ENCODE data around the gene SAFB.
"Not testable (repeated sequence)": the region's sequence is repeated elsewhere in the genome, so short reads cannot be mapped to it uniquely, and the experiment has no call there.

The SAFB gene

DNA sequence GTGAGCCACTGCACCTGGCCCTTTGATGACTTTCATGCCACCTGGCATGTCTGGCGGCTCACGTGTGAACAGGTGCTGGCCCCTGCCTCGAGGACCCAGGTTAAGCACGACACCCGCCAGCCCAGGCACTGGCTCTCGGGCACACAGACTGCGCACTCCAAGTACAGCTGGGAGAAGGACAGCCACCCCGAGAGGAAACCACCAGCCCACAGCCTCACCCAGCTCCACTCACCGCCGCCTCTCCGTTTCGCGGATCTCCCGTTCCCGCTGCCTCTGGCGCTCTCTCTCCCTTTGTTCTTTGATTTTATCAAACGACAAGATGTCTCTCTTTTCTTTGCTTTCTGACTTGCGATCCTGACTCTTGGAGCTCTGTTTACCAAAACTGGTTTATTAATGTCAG, 27.8 kb upstream of the SAFB start:
- DNase-seq: no peak

DNA sequence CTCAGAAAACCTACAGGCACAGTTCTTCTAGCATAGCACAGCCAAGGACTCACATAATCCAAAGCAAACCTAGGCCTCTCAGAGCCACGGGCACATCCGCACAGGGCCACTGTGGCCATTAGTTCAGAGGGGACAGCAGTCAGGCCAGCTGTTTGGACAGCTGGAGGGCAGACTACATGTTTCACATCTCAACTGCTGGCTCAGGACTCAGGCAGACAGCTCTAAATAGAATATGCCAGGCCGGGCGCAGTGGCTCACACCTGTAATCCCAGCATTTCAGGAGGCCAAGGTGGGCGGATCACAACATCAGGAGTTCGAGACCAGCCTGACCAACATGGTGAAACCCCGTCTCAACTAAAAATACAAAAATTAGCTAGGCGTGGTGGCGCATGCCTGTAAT, 27.1 kb upstream of the SAFB start:
- DNase-seq: no peak

DNA sequence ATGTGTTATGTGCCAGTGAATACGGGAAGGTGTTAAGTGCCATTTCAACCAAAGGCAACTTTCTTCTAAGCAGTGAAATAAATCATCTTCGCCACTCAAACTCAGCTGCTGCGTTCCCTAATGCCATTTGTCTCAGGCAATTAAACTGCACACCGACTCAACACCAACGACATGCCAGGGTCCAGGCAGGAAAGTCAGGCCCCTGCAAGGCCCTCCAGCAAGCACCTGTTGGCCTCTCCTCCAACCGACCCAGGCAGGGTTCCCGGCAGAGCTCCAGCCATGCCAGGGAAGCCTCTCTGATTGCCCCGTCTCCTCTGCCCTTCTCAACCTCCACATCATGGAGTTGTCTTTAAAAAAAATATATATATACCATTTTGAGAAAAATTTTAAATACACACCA, 22.1 kb upstream of the SAFB start:
- no peak for DNase-seq

DNA sequence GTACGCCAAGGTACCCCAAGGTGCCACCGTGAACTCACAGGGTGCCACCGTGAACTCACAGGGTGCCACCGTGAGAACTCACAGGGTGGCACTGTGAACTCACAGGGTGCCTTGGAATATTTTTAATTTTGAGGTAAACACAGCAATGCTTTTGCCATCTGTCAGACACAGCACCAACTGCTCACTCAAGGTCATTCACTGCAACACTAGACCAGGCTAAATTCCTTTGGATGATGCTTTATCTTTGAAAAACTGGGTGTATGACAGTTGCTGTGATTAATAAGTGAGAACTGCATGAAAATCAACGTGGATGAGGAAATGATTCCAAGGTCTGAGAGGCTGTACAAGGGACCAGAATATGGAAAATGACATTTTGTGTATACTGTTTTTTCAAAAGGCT, 19.3 kb upstream of the SAFB start:
- DNase-seq: no peak

DNA sequence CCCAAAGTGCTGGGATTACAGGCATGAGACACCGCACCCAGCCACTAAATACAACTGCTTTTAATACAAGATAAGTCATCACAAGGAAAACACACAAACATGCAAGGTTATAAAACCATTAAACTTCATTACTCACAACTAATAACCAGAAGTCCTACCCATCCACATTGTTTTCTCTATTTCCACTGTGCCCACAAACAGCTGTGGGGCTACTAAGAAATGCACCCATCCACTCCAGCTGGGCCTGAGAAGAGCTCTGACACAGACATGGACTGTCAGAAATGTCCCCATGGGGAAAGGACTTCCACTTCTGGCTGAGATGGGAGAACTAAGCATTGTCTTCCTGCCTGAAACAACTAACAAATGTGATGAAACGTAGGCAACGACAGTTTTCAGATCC, 17.5 kb upstream of the SAFB start:
- DNase-seq: no peak

DNA sequence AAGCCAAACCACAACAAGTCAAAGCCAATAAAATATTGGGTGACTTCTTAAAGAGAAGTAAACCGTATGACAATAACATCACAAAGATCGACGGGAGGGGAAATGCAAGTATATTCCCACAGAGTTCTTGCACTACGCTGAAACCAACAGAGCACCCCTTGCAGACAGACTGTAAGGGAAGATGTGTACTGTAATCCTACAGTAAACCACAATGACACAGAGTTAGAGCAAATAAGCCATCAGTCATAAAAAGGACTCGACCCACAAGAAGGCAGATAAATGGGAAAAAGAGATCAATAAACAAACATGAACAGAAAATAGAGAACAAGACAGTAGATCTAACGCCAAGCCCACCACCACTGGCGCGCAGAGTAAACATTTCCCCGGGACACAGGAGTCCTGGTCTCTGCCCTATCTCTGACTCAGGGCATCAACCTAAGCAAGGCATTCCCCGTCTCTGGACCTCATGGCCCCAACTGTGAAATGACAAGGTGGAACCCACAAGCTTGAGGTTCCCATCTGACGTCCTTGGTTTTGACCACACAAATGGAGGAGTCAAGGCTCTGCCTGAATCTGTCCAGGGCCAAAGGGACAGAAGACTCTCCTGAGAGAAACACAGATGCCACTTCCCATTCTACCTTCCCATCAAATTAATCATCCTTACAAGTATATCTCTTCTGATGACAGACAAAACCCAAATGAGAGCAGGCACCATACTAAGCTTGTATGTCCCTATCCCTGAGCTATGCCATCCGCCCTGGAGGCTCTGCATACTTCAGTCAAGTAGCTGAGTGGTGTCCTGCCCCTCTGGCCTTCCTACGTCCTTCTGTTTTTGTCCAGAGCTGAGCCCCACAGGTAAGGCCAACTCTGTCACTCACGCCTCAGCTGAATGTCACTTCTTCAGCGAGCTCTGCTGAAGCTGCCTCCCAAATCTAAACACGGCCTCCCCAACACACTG, 15.3 kb upstream of the SAFB start:
- no peak for DNase-seq

DNA sequence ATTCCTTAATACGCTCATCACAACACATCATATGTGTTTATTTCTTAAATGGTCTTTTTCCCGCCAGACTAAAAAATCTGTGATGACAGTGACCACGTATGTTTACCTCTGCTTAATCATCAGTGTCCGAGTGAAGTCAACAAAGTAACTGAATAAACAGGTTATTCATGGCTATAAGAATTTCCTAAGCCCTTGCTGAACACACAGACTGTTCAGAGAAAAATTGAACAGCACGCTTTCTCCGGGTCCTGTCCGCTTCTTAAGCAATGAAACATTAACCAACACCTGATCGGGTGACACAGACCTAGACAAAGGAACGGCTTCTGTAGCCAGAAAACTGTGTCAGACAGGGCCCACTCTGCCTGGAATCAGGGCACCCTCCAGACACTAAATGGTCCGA, 14.6 kb upstream of the SAFB start:
- no peak for DNase-seq

DNA sequence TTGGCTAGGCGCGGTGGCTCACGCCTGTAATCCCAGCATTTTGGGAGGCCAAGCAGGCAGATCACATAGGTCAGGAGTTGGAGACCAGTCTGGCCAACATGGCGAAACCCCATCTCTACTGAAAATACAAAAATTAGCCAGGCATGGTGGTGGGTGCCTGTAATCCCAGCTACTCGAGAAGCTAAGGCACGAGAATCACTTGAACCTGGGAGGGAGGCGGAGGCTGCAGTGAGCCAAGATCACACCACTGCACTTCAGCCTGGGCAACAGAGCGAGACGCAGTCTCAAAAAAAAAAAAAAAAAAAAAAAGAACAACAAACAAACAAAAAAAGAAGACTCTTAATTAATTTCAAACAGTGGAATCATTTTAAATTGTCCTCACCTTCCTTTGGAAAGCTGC, 14.1 kb upstream of the SAFB start:
- DNase-seq: not testable (repeated sequence)

DNA sequence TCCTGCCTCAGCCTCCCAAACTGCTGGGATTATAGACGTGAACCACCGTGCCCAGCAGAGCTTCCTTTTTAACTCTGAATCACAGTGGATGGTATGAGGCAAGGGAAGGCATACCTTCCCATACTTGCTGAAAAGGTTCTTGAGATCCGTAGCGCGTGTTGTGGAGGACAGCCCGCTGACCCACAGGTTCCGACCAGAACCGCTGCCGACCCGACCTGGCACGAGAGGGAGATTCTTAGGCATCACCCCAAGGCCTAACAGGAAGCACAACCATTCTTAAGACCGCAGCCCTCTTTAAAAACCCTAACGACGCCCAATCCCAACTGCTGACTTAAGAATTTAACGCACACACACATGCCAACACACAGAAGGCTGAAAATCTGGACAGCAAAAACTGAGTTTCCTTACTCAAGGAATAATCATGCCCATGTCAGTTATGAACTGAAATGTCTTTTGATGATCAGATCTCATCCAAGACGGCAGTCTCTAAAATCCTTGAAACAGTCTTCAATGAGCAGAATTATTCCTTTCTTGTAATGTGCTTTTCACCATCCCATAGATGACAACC, 12.9 kb upstream of the SAFB start:
- DNase-seq: no peak

DNA sequence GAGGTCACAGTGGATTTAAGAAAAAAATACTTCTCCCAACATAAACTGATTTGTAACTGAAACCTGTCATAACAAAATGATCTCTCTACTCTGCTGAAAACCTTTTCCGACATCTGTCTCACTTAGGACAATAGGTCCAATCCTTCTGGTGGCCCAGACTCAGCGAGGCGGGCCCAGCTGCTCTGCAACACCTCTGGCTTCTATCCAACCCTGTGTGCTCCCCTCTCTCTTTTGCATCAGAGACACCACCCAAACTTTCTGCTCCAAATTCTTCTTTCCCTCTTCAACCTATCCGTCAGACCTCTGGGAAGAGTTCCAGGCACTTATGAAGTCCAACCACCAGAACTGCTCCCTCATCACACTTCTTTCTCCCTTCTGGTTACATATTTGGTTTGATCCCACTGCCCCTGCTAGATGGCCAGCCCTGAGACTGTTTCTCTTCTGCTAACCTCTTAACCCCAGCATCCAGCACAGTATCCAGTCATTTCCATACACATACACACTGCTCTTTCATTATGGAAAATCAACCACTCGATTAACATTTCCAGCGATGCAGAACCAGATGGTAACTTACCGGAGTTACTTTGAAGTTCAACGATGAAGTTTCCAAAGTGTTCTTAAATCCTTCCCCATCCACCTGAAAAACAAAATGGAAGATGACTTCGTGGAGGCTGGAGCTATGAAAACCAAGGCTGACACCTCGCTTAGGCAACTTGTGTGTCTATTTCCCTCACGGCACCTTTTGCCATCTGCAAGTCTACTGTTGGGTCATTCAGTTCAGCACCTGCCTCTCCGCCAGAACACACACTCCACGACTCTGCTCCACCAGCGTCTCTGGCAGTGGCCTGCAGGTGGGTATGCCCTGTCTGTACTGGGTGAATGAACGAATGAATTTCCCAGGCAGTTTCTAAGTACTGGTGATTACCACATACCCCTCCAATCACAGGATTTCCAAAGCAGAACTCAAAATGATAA, 9.7 kb upstream of the SAFB start:
- no peak for DNase-seq

DNA sequence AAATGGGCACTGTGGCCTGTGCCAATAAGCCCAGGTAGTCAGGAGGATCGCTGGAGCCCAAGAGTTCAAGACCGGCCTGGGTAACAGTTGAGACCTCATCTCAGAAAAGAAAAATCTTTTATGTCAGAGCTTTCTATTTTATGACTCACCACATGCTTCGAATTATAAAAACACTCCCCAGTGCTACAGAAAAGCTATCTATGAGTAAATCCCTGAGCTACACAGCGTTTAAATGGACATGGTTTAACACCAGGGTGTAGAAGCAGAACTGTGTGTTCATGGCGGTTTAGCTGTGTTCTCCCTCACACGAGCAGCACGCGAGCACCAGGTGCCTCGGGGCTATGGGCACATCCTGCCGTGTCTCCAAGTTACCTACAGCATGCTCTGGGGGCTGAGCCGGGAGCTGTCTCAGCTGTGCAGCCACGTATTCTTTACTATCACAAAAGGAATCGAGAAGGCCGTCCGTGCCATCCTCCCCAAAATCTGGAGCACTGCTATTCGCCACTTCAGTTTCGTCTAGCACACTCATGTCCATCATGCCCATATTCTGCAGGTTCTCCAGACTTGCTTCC, 7.0 kb upstream of the SAFB start:
- peak; percentile 63 for DNase-seq

DNA sequence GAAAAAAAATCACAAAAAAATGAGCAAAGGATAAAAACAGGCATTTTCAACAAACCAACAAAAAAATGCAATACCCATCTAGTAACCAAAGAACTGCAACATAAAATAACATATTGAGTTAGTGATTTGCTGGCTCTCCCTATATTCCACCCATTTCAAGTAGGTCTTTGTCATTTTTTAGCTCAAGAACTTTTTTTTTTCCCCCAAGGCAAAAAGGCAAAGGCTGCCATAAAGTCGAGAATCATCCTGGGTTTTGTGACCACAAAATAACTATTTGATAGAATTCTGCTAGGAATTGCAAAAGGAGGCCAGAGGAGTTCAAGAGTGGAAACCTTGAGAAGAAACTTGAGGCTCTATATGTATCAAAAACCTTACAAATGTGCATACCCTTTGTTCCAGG, 5.8 kb upstream of the SAFB start:
- no peak for DNase-seq

DNA sequence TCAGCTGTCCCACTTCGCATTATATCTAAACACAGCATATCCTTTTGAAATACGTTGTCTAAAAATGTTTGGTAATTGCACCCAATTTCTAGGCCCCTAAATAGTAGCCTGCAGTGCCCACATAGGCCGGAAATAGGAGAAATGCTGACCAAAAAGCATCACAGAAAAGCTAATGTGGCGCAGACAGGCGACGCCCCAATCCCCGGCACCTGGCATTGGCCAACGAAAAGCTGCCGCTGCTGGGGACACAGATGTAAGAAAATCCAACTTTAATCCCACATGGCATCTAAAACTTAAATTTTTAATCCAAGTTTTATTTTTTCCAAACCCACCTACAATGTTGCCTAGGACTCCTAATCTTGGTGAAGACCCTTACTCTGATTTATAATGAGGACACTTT, 4.3 kb upstream of the SAFB start:
- DNase-seq: no peak

DNA sequence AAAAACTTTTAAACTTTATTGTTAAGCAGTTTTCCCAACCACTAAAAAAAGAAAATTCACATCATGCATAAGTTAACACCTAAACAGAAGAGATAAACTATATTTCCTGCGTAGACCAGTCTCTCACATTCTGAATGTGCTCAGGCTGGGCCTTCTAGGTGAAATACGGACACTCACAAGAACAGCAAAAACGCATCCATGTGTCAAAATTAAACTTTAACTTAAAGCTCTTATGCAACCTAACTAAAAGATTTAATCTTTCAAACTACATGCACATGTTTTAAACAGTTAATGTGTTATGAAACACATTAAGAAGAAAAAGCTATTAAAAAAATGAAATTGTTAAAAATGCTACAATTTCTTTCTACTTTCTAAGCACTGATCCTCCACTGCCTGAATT, 2.9 kb upstream of the SAFB start:
- no peak for DNase-seq

DNA sequence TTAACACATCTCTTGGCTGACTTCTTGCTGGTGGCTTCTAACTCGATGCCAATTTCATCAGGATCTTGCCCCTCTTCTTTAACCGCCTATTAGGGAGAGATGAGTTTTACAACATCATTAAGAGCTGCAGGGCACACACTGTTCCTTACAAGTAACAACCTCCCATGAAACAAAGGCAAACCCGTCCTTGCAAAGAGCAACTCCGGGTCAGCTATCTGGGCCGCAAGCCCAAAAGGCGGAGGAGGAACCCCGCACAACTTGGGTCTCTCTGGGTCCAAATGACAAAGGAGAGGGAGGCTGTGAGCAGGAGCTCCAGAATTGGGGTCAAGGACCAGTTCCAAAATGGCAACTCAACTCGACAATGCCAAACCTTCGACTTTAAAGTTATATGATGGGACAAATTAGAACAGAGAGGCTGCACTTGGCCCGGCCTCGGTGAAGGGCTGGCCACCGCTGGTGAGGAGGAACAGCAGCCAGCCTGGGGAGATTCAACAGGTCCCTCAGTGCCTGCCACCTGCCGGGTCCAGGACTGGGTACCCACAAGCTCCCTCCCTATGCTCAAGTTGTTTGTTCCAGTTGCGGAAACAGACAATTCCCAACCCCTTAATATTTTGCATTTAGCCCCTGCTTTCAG, 1.5 kb upstream of the SAFB start:
- no peak for DNase-seq

DNA sequence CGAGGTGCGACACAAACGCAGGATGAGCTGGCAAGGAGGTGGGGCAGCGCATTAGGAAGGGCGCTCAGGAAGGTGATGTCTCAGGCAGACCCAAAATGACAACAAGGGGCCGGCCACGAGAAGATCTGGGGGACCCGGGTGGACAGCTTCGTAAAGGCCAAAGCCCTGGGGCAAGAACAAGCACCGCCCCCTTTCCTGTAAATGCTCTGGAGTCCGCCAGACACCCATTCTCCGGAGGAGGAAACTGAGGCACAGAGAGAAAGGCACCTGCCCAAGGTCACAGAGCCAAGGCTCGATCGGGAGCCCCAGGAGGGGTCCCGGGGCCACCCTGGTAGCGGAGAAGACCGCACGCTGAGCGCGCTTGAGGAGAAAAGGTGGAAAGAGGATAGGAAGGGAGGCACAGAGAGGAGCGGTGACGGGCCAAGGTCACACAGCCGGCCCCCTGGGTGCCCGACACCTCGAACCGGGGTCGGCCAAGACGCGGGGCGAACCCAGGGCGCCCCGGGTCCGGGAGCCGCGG, 878 bp upstream of the SAFB start:
- DNase-seq: no peak

DNA sequence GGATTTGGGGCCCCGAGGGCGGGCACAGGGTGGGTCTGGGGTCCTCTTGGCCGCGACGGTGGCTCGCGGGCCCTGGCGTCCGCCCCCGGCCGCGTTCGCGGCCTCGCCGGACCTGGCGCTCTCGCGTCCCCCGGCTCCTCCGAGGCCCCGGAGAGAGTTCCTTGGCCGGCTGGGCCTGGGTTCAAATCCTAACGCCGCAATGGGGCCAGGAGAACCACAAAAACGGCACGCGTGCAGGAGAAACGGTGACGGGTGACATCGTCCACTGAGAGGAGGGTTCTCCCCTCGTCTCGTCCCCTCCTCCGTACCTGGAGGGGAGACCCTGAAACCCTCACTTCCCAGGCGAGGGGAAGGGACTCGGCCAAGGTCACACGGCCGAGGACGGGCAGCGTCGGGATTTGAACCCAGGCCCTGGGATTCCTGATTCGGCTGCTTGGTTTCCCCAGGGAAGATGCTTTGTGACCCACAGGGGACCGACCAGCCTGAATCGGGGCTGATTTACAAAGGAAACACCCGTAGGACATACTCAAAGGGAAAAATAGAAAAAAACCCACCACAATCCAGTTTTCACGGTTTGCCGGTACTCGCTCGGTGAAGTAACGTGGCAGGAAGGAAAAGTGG, 624 bp downstream of the SAFB start:
- DNase-seq: no peak

DNA sequence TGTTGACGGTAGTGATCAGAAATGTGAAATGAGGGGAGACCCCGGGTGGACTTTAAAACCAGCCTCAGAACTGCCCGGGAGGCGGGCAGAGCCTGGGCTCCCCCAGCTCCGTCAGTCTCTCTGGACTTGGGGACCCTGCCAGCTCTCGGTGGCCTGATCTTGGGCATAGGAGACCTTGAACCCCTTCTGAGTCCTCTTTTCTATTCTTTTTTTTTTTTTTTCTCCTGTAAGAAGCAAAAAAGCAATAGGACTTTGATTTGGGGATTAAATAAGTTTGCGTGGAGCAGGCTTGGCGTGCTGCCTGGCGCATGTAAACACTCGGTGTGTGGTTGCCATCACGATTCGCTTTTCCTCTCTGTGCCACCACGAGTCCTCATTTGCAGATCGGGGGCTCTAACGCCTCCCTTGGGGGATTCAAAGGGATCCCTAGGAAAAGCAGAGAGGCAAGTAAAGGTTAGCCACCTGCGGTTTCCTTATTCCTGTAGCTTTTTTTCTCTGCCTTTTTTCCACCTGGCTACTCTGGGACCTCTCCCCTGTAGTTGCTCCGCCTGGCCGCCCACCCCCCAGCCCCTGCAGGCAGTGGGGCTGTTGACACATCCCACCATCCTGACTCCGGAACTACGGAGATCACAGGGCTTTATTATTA, 1.3 kb downstream of the SAFB start:
- no peak for DNase-seq

DNA sequence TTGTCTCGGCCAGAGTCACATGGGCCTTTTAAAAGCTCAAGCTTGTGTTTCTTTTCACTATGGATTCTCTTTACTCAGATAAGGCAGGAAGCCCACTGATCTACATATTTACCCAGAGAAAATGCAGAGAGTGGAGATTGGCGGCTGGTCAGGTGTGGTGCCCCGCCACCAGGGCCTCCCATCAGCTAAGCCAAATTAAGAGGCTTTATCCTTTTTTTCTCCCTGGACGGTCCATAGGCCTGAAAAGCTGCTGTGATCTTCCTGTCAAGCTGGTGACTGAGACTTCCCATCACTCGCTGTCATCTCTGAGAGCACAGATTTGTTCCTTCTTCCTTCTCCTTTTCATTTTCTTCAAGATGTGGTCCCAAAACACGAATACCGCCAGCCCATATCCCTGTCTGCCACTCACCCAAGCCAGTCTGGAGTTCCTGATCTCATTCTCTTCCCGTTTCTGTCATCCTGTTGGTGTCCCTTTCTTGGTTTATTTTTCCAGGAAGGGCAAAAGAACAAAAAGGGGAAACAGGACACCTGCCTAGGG, 1.9 kb downstream of the SAFB start:
- DNase-seq: no peak

DNA sequence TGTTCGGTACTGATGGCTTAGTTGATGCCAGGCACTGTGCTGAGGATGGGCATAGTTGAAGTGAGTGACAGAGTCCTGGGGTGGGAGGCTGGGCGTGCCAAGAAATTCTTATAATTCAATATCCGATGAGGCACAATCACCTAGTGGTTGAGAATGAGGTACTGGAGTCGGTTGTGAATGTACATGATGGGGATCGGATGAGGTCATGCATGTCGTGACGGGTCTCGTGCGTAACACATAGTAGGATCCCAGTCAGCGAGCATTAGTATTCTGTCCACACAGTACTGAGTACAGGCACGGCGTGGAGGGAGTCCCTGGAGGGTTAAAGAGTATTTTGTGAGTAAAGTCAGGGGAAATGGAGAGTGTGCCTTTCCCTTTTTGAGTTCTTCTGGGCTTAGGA, 2.8 kb downstream of the SAFB start:
- DNase-seq: no peak

DNA sequence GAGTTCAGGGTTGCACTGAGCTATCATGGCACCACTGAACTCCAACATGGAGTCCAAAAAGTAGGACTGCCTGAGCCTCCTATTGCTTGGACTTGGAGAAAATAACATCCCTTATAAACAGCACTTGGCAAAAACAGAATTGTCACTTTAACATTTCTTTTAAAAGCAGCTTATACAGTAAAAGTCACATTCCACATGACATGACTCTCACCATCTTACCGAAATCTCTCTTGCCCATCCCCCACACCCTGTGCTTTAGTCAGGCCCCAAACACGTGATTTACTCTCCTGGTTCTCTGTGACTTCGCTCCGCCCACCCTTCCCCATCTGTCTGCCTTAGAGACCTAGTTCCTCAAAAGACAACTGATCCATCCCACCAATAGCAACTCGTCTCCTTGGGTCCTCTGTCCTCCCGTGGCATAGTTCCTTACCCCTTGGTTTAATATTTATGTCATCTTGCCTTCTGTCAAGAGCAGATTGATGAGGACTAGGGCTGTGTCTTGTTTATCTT, 4.6 kb downstream of the SAFB start:
- DNase-seq: peak; percentile 58
